ENCODE data around the gene NPAS3. TPM values are rescaled to one million over a fixed set of nuclear protein-coding genes. Genes with fewer than 3 reads are reported as not detected.

The NPAS3 gene
- total RNA-seq, 1 donor from 2014 or later = 2.4 TPM

DNA sequence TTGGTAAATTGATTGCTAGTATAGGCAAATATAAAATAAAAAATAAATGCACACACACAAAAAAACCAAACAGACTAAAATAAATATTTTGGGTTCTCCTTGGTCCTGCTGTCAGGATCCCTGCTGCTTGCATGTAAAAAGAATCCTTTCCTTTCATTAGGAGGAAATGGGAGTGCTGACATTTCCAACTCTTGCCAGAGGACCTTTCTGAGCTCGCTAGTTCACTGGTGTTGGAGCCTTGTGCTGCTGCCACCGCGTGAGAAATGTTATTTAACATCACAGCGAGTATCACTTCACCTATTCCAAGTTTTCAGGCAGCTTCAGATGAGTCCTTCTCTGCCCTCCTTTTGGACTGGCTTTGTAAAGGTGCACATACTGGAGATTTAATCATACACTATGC lies 358.9 kb downstream of the NPAS3 start:
- Mint-ChIP-seq H3K27me3 (ENCODE audit: unreplicated experiment) (no peaks in the 10 kb centered on the region), H3K4me1 (ENCODE audit: low read depth, unreplicated experiment) (no peaks in the 10 kb centered on the region), H3K36me3 (ENCODE audit: unreplicated experiment) (no peaks in the 10 kb centered on the region), H3K4me3 (ENCODE audit: unreplicated experiment) (no peak overlapping the region), H3K9me3 (ENCODE audit: unreplicated experiment) (no peaks in the 10 kb centered on the region), H3K27ac (ENCODE audit: unreplicated experiment) (no peak overlapping the region)
- no peak for DNase-seq
- TF ChIP-seq, protein P1, sequence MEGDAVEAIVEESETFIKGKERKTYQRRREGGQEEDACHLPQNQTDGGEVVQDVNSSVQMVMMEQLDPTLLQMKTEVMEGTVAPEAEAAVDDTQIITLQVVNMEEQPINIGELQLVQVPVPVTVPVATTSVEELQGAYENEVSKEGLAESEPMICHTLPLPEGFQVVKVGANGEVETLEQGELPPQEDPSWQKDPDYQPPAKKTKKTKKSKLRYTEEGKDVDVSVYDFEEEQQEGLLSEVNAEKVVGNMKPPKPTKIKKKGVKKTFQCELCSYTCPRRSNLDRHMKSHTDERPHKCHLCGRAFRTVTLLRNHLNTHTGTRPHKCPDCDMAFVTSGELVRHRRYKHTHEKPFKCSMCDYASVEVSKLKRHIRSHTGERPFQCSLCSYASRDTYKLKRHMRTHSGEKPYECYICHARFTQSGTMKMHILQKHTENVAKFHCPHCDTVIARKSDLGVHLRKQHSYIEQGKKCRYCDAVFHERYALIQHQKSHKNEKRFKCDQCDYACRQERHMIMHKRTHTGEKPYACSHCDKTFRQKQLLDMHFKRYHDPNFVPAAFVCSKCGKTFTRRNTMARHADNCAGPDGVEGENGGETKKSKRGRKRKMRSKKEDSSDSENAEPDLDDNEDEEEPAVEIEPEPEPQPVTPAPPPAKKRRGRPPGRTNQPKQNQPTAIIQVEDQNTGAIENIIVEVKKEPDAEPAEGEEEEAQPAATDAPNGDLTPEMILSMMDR (IDR thresholded peaks at IDR 0.05; ENCODE audit: partially characterized antibody, unreplicated experiment) = no peak

DNA sequence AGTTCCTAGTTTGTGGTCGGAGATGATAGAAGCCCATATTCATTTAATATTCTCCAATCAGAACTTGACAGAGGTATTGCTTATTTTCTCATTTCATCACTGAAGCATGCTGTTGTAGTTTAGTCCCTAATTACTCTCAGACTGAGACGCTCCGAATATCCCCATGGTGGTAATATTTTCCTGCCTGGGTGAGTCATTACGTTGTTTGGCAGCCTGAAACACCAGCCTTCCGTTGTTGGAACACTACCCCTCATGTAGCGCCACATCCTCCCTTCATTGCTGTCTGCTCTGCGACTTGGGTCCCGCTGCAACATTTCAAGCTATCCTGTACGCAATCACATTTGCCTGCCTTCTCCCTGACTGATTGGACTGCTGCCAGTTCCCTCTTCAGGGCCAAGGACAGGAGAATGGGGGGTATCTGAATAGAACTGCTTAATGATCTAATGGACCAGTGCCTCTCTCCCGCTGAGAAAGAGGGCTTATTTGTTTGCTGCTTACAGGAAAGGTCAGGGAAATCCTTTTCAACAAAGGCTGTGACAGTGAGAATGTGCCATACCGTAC lies 369.1 kb downstream of the NPAS3 start:
- TF ChIP-seq, protein P1 (IDR thresholded peaks at IDR 0.05; ENCODE audit: partially characterized antibody, unreplicated experiment) = no peak
- Mint-ChIP-seq H3K27me3 (ENCODE audit: unreplicated experiment) (no peaks in the 10 kb centered on the region), H3K4me3 (ENCODE audit: unreplicated experiment) (no peak overlapping the region), H3K4me1 (ENCODE audit: low read depth, unreplicated experiment) (no peaks in the 10 kb centered on the region), H3K9me3 (ENCODE audit: unreplicated experiment) (no peaks in the 10 kb centered on the region), H3K27ac (ENCODE audit: unreplicated experiment) (no peak overlapping the region), H3K36me3 (ENCODE audit: unreplicated experiment) (no peaks in the 10 kb centered on the region)
- DNase-seq = no peak

DNA sequence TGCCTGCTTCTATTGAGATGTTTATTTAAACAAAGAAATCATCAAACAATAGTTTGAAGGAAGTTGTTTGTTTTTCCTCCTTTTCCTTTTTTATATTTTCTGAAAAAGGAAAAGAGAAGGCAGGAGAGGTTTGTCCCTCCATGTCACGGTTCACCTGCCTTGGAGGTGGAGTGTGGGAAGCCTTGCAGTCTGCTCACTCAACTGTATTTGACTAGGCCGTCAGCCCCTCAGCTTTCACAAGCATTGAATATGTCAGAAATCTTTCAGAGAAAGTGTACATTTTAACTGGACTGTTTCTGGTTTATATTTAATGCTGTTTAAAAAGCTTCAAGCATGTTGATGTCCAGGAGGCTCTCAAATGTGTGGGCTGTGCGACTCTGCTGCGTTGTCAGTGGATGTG lies 370.4 kb downstream of the NPAS3 start:
- H3K4me1 Mint-ChIP-seq (ENCODE audit: low read depth, unreplicated experiment) = no peaks in the 10 kb centered on the region

DNA sequence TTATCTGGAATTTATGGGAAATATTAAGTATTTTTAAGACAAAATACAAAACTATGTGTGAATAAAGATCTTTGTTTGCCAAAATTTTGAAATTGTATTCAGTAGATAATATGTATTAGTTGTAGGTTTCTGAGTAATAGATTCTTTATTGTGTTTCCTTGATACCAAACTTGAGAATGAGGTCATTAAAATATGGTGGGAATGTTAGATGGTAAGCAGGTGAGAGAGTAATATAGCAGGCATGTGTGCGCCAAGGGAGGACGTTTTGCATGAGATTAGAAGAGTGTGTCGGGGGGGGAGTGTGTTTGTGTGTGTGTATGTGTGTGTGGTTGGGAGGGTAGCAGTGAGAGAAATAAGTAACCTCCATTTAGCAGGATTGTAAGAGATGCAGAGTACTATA lies 376.5 kb downstream of the NPAS3 start:
- Mint-ChIP-seq H3K27ac (ENCODE audit: unreplicated experiment) (no peak overlapping the region), H3K36me3 (ENCODE audit: unreplicated experiment) (no peaks in the 10 kb centered on the region), H3K4me1 (ENCODE audit: low read depth, unreplicated experiment) (no peaks in the 10 kb centered on the region), H3K4me3 (ENCODE audit: unreplicated experiment) (no peak overlapping the region), H3K27me3 (ENCODE audit: unreplicated experiment) (no peaks in the 10 kb centered on the region), H3K9me3 (ENCODE audit: unreplicated experiment) (no peaks in the 10 kb centered on the region)
- no peak for DNase-seq
- TF ChIP-seq, protein P1 (IDR thresholded peaks at IDR 0.05; ENCODE audit: partially characterized antibody, unreplicated experiment) = no peak

More for the DNA sequence above, 370.4 kb downstream of the NPAS3 start:
- H3K27ac Mint-ChIP-seq (ENCODE audit: unreplicated experiment) = no peak overlapping the region
- DNase-seq = no peak
- TF ChIP-seq, protein P1 (IDR thresholded peaks at IDR 0.05; ENCODE audit: partially characterized antibody, unreplicated experiment) = no peak
- H3K4me3 Mint-ChIP-seq (ENCODE audit: unreplicated experiment) = no peak overlapping the region
- no peaks in the 10 kb centered on the region for H3K36me3 Mint-ChIP-seq (ENCODE audit: unreplicated experiment)
- H3K27me3 Mint-ChIP-seq (ENCODE audit: unreplicated experiment) = no peaks in the 10 kb centered on the region
- H3K9me3 Mint-ChIP-seq (ENCODE audit: unreplicated experiment) = no peaks in the 10 kb centered on the region

DNA sequence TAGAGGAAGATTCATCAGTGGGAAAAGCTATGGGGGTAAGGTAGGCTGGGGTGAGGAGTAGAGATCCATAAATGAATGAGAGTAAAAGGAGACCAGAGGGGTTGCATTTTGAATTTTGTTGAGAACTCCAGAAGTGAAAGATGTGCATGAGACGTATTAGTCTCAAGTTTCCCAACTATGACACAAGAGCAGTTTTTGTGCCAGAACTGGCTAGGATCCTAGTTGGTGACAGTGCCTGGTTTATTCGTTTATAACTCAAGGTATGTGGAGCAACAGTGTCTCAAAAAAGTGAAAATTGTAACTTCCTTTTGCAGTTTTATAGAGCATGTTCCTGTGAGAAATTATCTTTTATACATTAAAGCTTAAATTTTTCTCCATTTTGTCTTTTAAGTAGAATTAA lies 377.0 kb downstream of the NPAS3 start:
- no peak overlapping the region for H3K4me3 Mint-ChIP-seq (ENCODE audit: unreplicated experiment)
- no peaks in the 10 kb centered on the region for H3K4me1 Mint-ChIP-seq (ENCODE audit: low read depth, unreplicated experiment)
- H3K27ac Mint-ChIP-seq (ENCODE audit: unreplicated experiment) = no peak overlapping the region
- H3K36me3 Mint-ChIP-seq (ENCODE audit: unreplicated experiment) = no peaks in the 10 kb centered on the region
- no peak for DNase-seq
- H3K27me3 Mint-ChIP-seq (ENCODE audit: unreplicated experiment) = no peaks in the 10 kb centered on the region
- TF ChIP-seq, protein P1 (IDR thresholded peaks at IDR 0.05; ENCODE audit: partially characterized antibody, unreplicated experiment) = no peak
- H3K9me3 Mint-ChIP-seq (ENCODE audit: unreplicated experiment) = no peaks in the 10 kb centered on the region

All from glutamatergic neuron (in vitro differentiated cells).